ENCODE data around the gene PRKCQ.

The PRKCQ gene

GRCh38 chr10:6591668-6592067, 11.6 kb upstream of the PRKCQ start:
- Histone ChIP-seq H3K9ac (ENCODE audit: low read length) (no peak overlapping the region), H3K27me3 (ENCODE audit: low read length) (no peaks in the 10 kb centered on the region), H3K27ac (ENCODE audit: low read depth, low read length) (no peak overlapping the region)

GRCh38 chr10:6590100-6590499, 10.0 kb upstream of the PRKCQ start:
- no peaks in the 10 kb centered on the region for H3K9me2 ChIP-seq (replicated peaks; ENCODE audit: insufficient read depth, low read length)
- no peaks in the 10 kb centered on the region for H3K9me3 ChIP-seq (ENCODE audit: insufficient read depth, low read length)
- H4K20me1 ChIP-seq (ENCODE audit: low read depth, low read length): no peaks in the 10 kb centered on the region
- no peaks in the 10 kb centered on the region for H3F3A ChIP-seq (ENCODE audit: insufficient read depth)
- H3K9ac ChIP-seq (ENCODE audit: low read length): no peak overlapping the region
- no peak overlapping the region for H3K4me3 ChIP-seq (ENCODE audit: insufficient read depth, low read length, poor library complexity, severe bottlenecking)
- no peaks in the 10 kb centered on the region for H3K79me2 ChIP-seq (ENCODE audit: insufficient read depth, low read length)
- TF ChIP-seq EZH2phosphoT487 (conservative IDR thresholded peaks at IDR 0.05; ENCODE audit: low read length) (no peak), CTCF (IDR thresholded peaks at IDR 0.05; ENCODE audit: insufficient read depth, low read length, poor library complexity, severe bottlenecking) (no peak)
- no peak overlapping the region for H3K27ac ChIP-seq (ENCODE audit: low read depth, low read length)
- H3K36me3 ChIP-seq (ENCODE audit: low read length): no peaks in the 10 kb centered on the region
- H2AFZ ChIP-seq (ENCODE audit: low read depth, low read length, severe bottlenecking): no peak overlapping the region
- no peaks in the 10 kb centered on the region for H3K27me3 ChIP-seq (ENCODE audit: low read length)
- H3K4me2 ChIP-seq (ENCODE audit: low read depth, low read length, poor library complexity, severe bottlenecking): no peak overlapping the region

More at GRCh38 chr10:6591668-6592067, 11.6 kb upstream of the PRKCQ start:
- H3F3A ChIP-seq (ENCODE audit: insufficient read depth): no peaks in the 10 kb centered on the region
- no peak overlapping the region for H3K4me2 ChIP-seq (ENCODE audit: low read depth, low read length, poor library complexity, severe bottlenecking)
- no peak for TF ChIP-seq EZH2phosphoT487 (conservative IDR thresholded peaks at IDR 0.05; ENCODE audit: low read length)
- TF ChIP-seq CTCF (IDR thresholded peaks at IDR 0.05; ENCODE audit: insufficient read depth, low read length, poor library complexity, severe bottlenecking): no peak
- H3K9me2 ChIP-seq (replicated peaks; ENCODE audit: insufficient read depth, low read length): no peaks in the 10 kb centered on the region
- no peak overlapping the region for H3K4me3 ChIP-seq (ENCODE audit: insufficient read depth, low read length, poor library complexity, severe bottlenecking)
- no peaks in the 10 kb centered on the region for H3K9me3 ChIP-seq (ENCODE audit: insufficient read depth, low read length)
- H3K79me2 ChIP-seq (ENCODE audit: insufficient read depth, low read length): no peaks in the 10 kb centered on the region
- no peaks in the 10 kb centered on the region for H4K20me1 ChIP-seq (ENCODE audit: low read depth, low read length)
- H2AFZ ChIP-seq (ENCODE audit: low read depth, low read length, severe bottlenecking): no peak overlapping the region
- H3K36me3 ChIP-seq (ENCODE audit: low read length): no peaks in the 10 kb centered on the region

GRCh38 chr10:6589287-6590094, 9.4 kb upstream of the PRKCQ start:
- Histone ChIP-seq H3K79me2 (ENCODE audit: insufficient read depth, low read length) (no peaks in the 10 kb centered on the region), H3F3A (ENCODE audit: insufficient read depth) (no peaks in the 10 kb centered on the region), H3K4me3 (ENCODE audit: insufficient read depth, low read length, poor library complexity, severe bottlenecking) (no peak overlapping the region), H3K27ac (ENCODE audit: low read depth, low read length) (no peak overlapping the region), H4K20me1 (ENCODE audit: low read depth, low read length) (no peaks in the 10 kb centered on the region), H3K9me3 (ENCODE audit: insufficient read depth, low read length) (no peaks in the 10 kb centered on the region), H3K36me3 (ENCODE audit: low read length) (no peaks in the 10 kb centered on the region), H2AFZ (ENCODE audit: low read depth, low read length, severe bottlenecking) (no peak overlapping the region), H3K9ac (ENCODE audit: low read length) (no peak overlapping the region), H3K4me2 (ENCODE audit: low read depth, low read length, poor library complexity, severe bottlenecking) (no peak overlapping the region), H3K27me3 (ENCODE audit: low read length) (no peaks in the 10 kb centered on the region), H3K9me2 (replicated peaks; ENCODE audit: insufficient read depth, low read length) (no peaks in the 10 kb centered on the region)
- TF ChIP-seq CTCF (IDR thresholded peaks at IDR 0.05; ENCODE audit: insufficient read depth, low read length, poor library complexity, severe bottlenecking): no peak
- no peak for TF ChIP-seq EZH2phosphoT487 (conservative IDR thresholded peaks at IDR 0.05; ENCODE audit: low read length)
